Peyer's patch (tissue), 4 donors: Measurements from ENCODE around the gene FARSB. TPM values are rescaled to one million over a fixed set of nuclear protein-coding genes. Genes with fewer than 3 reads are reported as not detected.
A peak's percentile ranks its signal among the peaks of the same experiment; 100 is the strongest.
"Not testable (repeated sequence)": the region's sequence is repeated elsewhere in the genome, so short reads cannot be mapped to it uniquely, and the experiment has no call there.

Experiments used
- DNase-seq, 3 donors: peaks; one replicate each; pipeline ENCODE4 v3.0.0-alpha.2; 2017 to 2019
- H3K27ac ChIP-seq, 4 donors: fragments of 200-600 bp; sonication (generic); one replicate each; pipeline ENCODE4 v1.5.1; 2016 to 2019
- H3K27me3 ChIP-seq, 2 donors: fragments of 200-600 bp; sonication (generic); one replicate each; pipeline ENCODE4 v1.5.1; 2019
- H3K36me3 ChIP-seq, 3 donors: fragments of 200-600 bp; sonication (generic); one replicate each; pipeline ENCODE4 v1.5.1; 2016 to 2019
- H3K4me1 ChIP-seq, 4 donors: fragments of 200-600 bp; sonication (generic); one replicate each; pipeline ENCODE4 v1.5.1; 2016 to 2019
- H3K4me3 ChIP-seq, 4 donors: fragments of 200-600 bp; sonication (generic); 1 replicate in 3 of 4; 2 replicates in 1 of 4; pipeline ENCODE4 v1.5.1; 2016 to 2019; ENCODE audit warnings: mild to moderate bottlenecking in 1 of 4
- H3K9me3 ChIP-seq, 4 donors: fragments of 200-600 bp; sonication (generic); one replicate each; pipeline ENCODE4 v1.5.1; 2016 to 2019; ENCODE audit warnings: mild to moderate bottlenecking in 1 of 4
- CTCF ChIP-seq, 6 experiments: fragments of 450-650 bp in 4 of 6; fragments of 200-600 bp in 2 of 6; sonication (generic) in 1 of 6; IDR thresholded peaks; one replicate each; pipeline ENCODE4 v1.5.1; 2017 to 2019; ENCODE audit warnings: antibody characterized with exemption in 6 of 6, mild to moderate bottlenecking in 3 of 6, moderate library complexity in 1 of 6
- POLR2A ChIP-seq, 2 donors: fragments of 450-650 bp; IDR thresholded peaks; one replicate each; pipeline ENCODE4 v1.5.1; 2017; ENCODE audit warnings: antibody characterized with exemption in 2 of 2, mild to moderate bottlenecking in 2 of 2, moderate library complexity in 2 of 2
- total RNA-seq, 4 donors: library from RNA; depleted of rRNA; stranded (reverse); fragments of >200 nt; gene quantifications; one replicate each; pipeline ENCODE4 v1.1.0, GENCODE V29; 2016

FARSB gene
- total RNA-seq, 4 donors from 2014 or later, result 8.6 to 14.9 (median 11.7) TPM

DNA sequence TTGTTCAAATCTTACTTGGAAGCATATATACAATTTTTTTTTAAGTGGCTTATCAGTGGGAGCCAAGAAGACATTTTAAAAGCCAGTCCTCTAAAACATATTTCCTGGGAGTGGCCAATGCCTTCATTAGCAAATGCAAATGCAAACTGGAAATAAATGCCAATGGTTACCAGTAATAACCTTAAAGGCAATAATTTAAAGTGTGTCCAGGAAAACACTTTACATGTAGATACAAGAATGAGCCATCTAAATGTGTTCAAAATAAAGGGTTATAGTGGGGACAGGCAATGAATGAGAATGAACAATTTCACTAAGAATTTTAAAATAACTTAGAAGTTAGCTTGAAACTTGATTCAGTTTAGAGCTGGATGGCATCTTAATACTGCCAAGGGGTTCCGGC is 64.2 kb downstream of the FARSB start:
- Histone ChIP-seq H3K27me3 (no peaks in the 10 kb centered on the region), H3K4me3 (no peak overlapping the region), H3K27ac (no peak overlapping the region), H3K36me3 (peaks cover 0 to 22% (median 0%) of the 10 kb centered on the region in 3 donors), H3K4me1 (no peaks in the 10 kb centered on the region), H3K9me3 (no peaks in the 10 kb centered on the region)
- no peak for TF ChIP-seq POLR2A (IDR thresholded peaks at IDR 0.05)
- TF ChIP-seq CTCF (IDR thresholded peaks at IDR 0.05), result no peak
- DNase-seq, result no peak

DNA sequence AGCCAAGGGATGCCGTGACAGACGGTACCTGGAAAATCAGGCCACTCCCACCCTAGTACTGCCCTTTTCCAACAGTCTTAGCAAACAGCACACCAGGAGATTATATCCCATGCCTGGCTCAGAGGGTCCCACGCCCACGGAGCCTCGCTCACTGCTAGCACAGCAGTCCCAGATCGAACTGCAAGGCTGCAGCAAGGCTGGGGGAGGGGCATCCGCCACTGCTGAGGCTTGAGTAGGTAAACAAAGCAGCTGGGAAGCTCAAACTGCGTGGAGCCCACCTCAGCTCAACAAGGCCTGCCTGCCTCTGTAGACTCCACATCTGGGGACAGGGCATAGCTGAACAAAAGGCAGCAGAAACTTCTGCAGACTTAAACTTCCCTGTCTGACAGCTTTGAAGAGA is 71.3 kb downstream of the FARSB start:
- H3K27ac ChIP-seq, H3K4me1 ChIP-seq, H3K36me3 ChIP-seq, H3K9me3 ChIP-seq, DNase-seq, H3K4me3 ChIP-seq, H3K27me3 ChIP-seq: not testable (repeated sequence)

DNA sequence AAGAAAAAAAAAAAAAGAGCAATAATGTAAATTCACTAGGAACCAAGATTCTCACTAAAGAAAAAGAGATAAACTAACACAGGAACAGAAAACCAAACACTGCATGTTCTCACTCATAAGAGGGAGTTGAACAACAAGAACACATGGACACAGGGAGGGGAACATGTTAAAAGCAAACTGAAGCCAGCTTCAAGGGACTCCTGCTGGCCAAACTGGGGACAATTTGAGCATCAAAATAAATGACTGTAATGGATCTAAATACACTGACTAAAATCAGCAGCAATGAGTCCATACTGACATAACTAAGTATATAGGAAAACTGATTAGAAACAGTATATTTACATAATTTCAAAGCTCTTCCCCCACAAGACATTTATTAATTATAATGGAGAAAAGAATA is 73.0 kb downstream of the FARSB start:
- Histone ChIP-seq H3K27me3 (no peaks in the 10 kb centered on the region), H3K9me3 (no peaks in the 10 kb centered on the region), H3K4me3 (no peak overlapping the region), H3K36me3 (no peaks in the 10 kb centered on the region), H3K4me1 (no peaks in the 10 kb centered on the region), H3K27ac (no peak overlapping the region)
- TF ChIP-seq CTCF (IDR thresholded peaks at IDR 0.05) (peak in 2 of 6 experiments; percentile 7 to 13), POLR2A (IDR thresholded peaks at IDR 0.05) (no peak)
- no peak for DNase-seq

- Histone ChIP-seq H3K4me3 (no peak overlapping the region), H3K36me3 (no peaks in the 10 kb centered on the region), H3K27ac (no peak overlapping the region), H3K4me1 (no peaks in the 10 kb centered on the region), H3K9me3 (no peaks in the 10 kb centered on the region), H3K27me3 (no peaks in the 10 kb centered on the region)
- TF ChIP-seq POLR2A (IDR thresholded peaks at IDR 0.05) (no peak), CTCF (IDR thresholded peaks at IDR 0.05) (no peak)
- DNase-seq, result no peak
These were observed 78.6 kb downstream of the FARSB start for GRCh38 chr2:222577341-222577740.

DNA sequence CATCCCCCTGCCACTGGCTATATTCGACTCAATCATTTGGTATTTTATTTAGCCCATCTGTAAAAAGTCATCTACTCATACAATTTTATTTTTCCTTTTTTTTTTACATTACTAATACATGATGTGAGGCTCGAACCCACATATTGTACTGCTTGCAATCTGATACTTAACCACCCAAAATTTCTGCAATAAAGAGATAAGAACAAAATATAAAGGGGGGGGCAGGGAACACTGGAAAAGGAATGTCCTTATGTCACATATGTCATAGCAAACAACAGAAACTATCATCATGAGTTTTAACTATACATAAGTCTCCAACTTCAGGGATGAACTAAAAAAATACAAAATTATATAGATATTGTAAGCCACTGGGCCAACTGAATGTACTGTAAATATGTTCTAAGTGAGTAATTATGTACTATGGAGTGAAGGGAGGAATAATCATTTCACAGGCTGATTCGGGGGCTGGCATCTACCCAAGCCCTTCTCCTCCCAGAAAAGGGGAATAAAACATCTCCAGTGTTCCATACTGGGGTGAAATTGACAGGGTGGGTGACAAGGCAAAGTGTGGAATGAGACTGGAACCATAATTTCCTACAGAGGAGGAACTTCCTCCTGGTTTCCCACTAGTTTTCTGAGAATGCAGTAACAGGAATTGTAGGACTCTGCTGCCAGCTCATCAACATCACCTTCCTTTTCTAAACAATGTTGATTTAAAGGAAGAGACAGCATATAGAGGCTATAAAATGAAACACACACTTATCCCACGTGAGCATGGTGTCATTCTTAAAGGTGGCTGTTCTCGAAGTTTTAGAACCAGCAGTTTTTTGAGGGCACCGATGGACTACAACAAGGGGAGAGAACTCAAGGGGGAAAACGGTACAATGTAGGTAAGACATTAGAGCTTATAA is 79.5 kb downstream of the FARSB start:
- Histone ChIP-seq H3K27me3 (no peaks in the 10 kb centered on the region), H3K4me1 (no peaks in the 10 kb centered on the region), H3K4me3 (no peak overlapping the region), H3K9me3 (no peaks in the 10 kb centered on the region), H3K36me3 (peaks cover 0 to 4% (median 0%) of the 10 kb centered on the region in 3 donors), H3K27ac (no peak overlapping the region)
- no peak for TF ChIP-seq POLR2A (IDR thresholded peaks at IDR 0.05)
- TF ChIP-seq CTCF (IDR thresholded peaks at IDR 0.05), result no peak
- DNase-seq, result no peak

GRCh38 chr2:222575618-222576017 is 80.3 kb downstream of the FARSB start:
- TF ChIP-seq POLR2A (IDR thresholded peaks at IDR 0.05) (no peak), CTCF (IDR thresholded peaks at IDR 0.05) (no peak)
- no peak overlapping the region for H3K27ac ChIP-seq
- H3K4me3 ChIP-seq, result no peak overlapping the region

More at GRCh38 chr2:222575618-222576017, 80.3 kb downstream of the FARSB start:
- no peaks in the 10 kb centered on the region for H3K4me1 ChIP-seq
- H3K9me3 ChIP-seq, result no peaks in the 10 kb centered on the region
- peaks cover 0 to 12% (median 0%) of the 10 kb centered on the region in 3 donors for H3K36me3 ChIP-seq
- no peaks in the 10 kb centered on the region for H3K27me3 ChIP-seq
- DNase-seq, result no peak
